Measurements from ENCODE around the gene SCGB1D4.

GRCh38 chr11:62344210-62344609 is 45.3 kb upstream of the SCGB1D4 start:
- TF ChIP-seq CTCF (IDR thresholded peaks at IDR 0.05; ENCODE audit: low read length): no peak
- no peak for TF ChIP-seq EZH2phosphoT487 (IDR thresholded peaks at IDR 0.05; ENCODE audit: low read length)
